Globus pallidus (tissue), 1 donor: ENCODE results near the gene PYDC1.
"Not testable (repeated sequence)": the region's sequence is repeated elsewhere in the genome, so short reads cannot be mapped to it uniquely, and the experiment has no call there.

Experiments used
- DNase-seq: peaks from one replicate; pipeline ENCODE4 v3.0.0-alpha.2; 2015; ENCODE audit warnings: low spot score

PYDC1 gene

DNA sequence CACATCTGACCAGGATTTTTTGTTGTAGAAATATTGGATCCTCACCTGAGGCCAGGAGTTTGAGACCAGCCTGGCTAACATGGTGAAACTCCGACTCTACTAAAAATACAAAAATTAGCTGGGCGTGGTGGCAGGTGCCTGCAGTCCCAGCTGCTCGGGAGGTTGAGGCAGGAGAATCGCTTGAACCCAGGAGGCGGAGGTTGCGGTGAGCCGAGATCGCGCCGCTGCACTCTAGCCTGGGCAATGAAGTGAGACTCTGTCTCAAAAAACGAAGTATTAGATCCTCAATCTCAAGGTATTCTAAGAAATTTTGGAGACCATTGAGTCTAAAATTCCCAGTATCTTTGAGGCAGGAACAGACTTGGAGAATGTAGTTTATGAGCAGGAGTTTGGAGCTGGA lies 21.1 kb downstream of the PYDC1 start:
- not testable (repeated sequence) for DNase-seq

GRCh38 chr16:31194898-31195297 lies 22.0 kb downstream of the PYDC1 start:
- DNase-seq = no peak

DNA sequence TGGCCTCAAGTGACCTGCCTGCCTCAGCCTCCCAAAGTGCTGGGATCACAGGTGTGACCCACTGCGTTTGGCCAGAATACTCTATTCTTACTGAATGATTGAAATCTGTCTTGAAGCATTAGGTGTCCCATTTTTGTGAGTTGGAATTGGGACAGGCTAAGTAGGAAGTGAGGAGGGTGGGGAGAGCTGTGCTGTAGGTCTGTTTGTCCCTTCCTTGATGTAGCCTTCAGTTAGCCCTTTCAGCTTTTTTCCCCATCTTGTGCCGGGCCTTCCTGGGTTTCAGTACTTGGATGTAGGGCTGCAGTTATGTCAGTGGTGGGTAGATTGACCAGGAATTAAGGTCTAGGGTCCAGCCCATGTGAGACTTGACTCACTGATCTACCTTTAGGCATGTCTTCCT lies 23.1 kb downstream of the PYDC1 start:
- DNase-seq = no peak

GRCh38 chr16:31192856-31193642 lies 23.9 kb downstream of the PYDC1 start:
- no peak for DNase-seq

- no peak for DNase-seq
Measured at GRCh38 chr16:31191697-31192428, 25.1 kb downstream of the PYDC1 start.

DNA sequence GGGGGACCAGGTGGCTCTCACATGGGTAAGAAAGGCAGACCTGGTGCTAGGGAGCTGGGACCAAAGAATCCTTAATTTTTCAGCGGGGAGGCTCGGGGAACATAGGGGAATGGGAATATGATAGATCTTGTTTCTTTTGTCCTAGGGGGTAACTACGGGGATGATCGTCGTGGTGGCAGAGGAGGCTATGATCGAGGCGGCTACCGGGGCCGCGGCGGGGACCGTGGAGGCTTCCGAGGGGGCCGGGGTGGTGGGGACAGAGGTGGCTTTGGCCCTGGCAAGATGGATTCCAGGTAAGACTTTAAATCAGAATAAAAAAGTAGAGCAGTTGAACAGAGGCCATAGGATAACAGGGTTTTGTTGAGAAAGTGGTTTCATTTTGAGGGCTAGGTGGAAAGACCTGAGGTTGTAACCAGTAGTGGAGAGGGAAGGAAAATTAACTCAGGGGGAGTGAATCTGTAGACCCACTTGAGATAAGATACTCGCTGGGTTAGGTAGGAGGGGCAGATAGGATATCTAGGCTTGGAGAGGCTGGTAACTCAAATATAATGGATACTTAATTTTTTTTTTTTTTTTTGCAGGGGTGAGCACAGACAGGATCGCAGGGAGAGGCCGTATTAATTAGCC lies 26.0 kb downstream of the PYDC1 start:
- DNase-seq = no peak

- DNase-seq = no peak
Measured at GRCh38 chr16:31190061-31190460, 26.9 kb downstream of the PYDC1 start.

DNA sequence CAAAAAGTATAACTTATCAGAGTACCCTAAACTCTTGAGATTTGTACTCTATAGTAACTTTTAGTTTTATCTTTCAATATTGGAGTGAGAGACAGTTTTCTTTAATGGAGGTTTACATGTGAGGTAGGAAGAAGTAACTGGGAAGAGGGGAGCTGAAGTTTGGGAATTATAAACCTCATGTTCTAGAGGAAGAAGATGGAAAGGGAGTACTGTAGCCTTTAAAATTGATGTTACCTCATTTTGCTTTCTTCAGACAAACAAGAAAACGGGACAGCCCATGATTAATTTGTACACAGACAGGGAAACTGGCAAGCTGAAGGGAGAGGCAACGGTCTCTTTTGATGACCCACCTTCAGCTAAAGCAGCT lies 27.5 kb downstream of the PYDC1 start:
- DNase-seq = no peak

GRCh38 chr16:31188450-31189411 lies 28.2 kb downstream of the PYDC1 start:
- DNase-seq = no peak

- DNase-seq = no peak
Measured at GRCh38 chr16:31187808-31188189, 29.1 kb downstream of the PYDC1 start.

- no peak for DNase-seq
Measured at GRCh38 chr16:31186930-31187807, 29.8 kb downstream of the PYDC1 start.

DNA sequence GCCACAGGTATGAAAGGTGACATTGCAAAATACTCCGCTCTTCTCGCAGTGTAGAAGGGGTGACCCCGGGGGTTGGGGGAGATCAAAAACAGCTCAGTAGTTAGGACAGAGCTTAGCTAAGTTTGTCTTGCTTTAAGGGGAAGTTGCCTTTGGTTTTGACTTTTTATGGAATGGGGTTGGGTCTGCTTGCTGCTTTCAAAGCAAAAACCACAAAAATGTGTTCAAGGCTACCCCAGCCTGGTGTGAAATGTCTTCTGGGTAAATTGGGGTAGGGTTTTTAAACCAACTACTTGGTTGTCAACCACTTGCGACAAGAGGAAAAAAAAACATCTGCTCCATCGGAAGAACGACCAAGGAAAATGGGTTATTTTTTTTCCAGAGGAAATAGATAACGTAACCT lies 30.8 kb downstream of the PYDC1 start:
- DNase-seq = no peak

GRCh38 chr16:31185339-31185738 lies 31.6 kb downstream of the PYDC1 start:
- no peak for DNase-seq

GRCh38 chr16:31184888-31185287 lies 32.0 kb downstream of the PYDC1 start:
- no peak for DNase-seq

DNA sequence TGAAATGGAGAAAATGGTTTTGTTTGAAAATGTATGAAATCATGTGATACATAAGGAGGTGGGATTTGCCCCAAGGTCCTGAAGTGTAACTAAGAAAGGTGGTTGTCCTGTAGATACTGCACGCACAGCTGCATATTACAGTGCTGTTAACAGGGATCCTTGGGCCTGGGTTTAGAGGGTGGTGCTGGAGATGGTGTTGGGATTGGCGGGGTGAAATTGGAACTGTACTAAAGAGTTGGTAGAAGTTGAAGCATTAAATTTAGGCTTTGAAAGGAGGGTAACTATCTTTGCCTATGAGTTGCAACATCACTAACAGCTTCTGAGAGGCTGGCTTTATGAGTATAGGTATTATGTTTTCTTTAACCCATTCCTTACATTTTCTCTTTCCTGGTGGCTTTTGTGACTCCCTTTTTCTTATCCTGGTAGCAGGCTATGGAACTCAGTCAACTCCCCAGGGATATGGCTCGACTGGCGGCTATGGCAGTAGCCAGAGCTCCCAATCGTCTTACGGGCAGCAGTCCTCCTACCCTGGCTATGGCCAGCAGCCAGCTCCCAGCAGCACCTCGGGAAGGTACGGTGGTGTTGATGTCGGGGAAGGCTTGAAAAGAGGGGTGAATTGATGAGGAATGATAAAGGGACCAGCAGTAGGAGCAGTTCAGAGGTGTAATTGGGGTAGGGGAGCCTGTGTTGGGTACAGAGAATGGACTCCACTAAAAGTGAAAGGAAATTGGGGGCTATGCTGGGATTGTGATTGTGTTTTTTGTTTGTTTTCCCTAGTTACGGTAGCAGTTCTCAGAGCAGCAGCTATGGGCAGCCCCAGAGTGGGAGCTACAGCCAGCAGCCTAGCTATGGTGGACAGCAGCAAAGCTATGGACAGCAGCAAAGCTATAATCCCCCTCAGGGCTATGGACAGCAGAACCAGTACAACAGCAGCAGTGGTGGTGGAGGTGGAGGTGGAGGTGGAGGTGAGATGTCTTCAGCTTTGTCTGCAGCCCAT lies 33.2 kb downstream of the PYDC1 start:
- DNase-seq = no peak

- no peak for DNase-seq
Measured at GRCh38 chr16:31182391-31182790, 34.5 kb downstream of the PYDC1 start.

GRCh38 chr16:31181102-31181830 lies 35.7 kb downstream of the PYDC1 start:
- DNase-seq = no peak

GRCh38 chr16:31179747-31180459 lies 37.0 kb downstream of the PYDC1 start, which contains the start of gene FUS:
TSS of gene FUS (plus strand) at chr16:31180139. CDS start at chr16:31180215, 76 bp downstream.
- DNase-seq = peak; percentile 94
